NOMO-1 treated with DMSO at 0.1 percent for 48 hours (cell line): ENCODE data around the gene TKTL1.

Experiments used
- DNase-seq: peaks from one replicate; lab custom pipeline; 2025; ENCODE audit not compliant: unreplicated experiment; lab: John Stamatoyannopoulos, UW

Gene TKTL1

GRCh38 chrX:154308108-154308946, 12.7 kb downstream of the TKTL1 start:
- DNase-seq = peak; percentile 56

DNA sequence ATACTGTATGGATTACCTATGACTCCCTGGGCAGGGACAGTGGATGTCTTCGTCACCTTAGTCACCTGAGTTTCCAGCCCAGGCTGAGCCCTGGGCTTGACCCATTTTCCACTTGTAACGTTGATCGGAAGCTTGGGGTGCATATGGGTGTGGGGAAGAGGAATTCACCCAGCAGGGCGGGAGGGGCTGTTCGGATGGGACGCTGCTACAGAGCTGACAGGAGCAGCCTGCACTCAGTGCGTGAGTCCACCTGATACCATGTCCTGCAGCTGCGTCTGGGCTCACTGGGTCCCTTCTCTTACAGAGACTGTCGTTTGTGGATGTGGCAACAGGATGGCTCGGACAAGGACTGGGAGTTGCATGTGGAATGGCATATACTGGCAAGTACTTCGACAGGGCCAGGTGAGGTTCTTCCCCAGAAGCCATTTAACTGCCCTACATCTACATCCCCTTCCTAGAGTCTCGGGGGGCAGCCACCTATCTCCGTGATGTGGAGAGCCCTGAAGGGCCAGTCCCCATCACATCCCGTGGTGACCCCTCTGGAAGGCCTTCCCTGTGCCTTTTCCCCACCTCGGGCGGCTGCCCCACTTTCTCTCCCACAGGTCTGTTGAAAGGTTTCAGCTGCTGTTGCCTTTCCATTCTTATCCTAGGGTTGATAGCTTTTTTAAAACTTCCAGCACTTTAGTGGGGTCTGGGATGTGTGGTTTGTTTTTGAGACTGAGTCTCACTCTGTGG, 13.6 kb downstream of the TKTL1 start:
- DNase-seq = no peak

GRCh38 chrX:154310616-154311536, 15.3 kb downstream of the TKTL1 start:
- DNase-seq = no peak

DNA sequence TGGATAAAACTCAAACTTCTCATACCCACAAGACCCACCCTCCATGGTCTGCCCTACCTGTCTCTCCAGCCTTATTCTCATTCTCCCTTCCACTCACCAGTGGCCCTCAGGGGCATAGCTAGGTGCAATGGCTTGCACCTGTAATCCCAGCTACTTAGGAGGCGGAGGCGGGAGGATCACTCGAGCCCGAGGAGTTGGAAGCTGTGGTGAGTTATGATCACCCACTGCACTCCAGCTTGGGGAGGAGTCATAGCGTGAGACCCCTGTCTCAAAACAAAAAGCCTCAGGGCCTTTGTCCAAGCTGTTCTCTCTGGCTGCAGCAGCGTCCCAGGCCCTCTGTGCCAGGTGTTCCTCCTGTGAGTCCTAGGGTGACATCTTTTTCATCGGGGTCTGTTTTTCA, 16.5 kb downstream of the TKTL1 start:
- DNase-seq = no peak

GRCh38 chrX:154313147-154313546, 17.6 kb downstream of the TKTL1 start:
- no peak for DNase-seq

- DNase-seq = no peak
These were observed 19.8 kb downstream of the TKTL1 start for GRCh38 chrX:154315416-154315815.

DNA sequence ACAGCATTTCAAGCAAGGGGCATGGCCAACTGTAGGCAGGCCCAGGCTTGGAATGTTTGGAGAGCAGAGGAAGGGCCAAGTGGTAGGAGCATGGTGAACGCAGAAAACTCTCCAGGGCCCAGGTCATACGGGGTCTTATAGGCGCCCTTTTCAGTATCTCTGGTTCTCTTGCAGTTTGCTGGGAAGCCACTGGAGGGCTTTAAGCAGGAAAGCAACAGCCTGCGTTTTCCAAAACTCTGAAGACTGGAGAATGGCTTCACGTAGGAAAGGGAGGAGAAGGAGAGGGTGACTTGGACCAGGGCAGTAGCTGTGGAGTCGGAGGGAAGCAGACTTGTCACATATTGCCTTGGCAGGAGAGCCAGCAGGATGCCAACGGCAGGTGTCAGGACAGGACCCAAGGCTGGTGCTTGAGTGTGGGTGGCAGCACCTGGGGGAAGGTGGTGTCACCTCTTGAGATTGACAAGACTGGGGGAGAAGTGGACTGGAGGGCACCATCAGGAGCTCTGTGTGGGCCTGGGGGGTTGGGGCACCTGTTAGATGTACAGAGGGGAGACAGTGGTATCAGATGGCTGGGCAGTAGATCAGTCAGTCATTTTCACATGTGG, 21.9 kb downstream of the TKTL1 start:
- DNase-seq = no peak

DNA sequence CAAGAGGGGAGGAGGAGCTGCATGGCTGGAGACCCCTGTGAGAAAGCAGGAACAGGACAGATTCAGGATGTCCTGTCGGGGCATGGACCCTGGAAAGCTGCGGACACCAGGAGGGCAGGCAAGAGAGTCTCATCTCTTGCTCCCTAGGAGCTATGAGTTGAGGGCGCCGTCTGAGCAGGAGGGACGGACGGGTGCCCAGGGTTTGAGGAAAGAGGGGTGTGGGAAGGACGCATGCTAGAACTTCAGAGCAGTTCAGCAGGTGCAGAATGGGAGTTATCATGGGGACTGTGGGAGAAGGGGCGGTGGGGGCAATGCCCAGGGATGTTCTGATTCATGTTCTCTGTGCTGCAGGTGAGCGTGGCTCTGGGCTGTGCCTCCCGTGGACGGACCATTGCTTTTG, 24.8 kb downstream of the TKTL1 start:
- no peak for DNase-seq

DNA sequence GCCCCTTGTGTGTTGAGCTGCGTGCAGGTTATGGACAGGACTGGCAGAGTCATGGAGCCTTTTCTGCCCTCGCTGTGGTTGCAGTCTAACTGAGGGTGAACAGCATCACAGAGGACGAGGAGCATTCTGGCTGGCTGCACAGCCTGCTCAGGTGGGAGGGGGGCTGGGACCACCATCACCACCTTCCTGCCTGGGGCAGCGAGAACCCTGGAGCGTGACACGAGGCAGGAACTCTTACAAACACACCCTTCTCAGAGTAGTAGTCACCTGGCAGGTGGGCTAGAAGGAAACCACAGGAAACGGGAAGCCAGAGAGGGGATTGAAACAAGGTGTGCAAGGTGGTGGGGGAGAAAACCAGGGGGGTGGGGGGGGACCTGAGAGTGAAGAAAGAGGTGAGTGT, 25.6 kb downstream of the TKTL1 start:
- no peak for DNase-seq

DNA sequence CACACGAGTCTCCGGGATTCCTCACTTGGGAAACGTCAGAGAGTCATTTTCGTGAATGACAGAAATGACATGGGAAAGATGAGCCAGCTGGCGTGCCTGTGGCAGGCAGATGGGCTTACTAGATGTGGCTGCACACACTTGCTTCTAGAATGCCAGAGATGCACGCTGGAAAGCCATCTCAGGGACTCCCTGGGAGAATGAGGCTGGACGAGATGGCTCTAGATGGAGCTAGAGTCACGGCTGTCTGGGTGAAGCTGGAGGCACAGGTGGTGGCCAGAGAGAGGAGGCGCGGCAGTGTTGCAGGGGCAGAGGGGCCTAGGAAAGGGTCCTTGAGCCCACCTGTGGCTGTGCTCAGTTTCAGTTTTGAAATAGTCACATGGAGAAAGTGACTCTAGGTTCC, 26.0 kb downstream of the TKTL1 start:
- DNase-seq = no peak

DNA sequence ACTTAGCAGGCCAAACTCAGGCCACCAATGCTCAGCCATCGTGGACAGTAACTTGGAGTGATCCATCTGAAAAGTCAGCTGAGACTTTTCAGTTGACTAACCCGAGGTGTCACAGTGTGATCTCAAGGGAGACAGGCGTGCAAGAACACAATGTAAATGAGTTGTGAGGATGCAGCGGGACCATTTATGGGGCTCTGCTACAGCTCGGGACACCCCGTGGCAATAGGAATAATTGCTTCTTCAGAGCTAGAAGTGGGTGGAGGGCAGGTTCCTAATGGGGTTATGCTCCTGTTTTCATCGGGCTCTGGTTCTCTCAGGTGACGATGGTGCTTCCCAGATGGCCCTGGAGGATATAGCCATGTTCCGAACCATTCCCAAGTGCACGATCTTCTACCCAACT, 27.3 kb downstream of the TKTL1 start:
- no peak for DNase-seq

DNA sequence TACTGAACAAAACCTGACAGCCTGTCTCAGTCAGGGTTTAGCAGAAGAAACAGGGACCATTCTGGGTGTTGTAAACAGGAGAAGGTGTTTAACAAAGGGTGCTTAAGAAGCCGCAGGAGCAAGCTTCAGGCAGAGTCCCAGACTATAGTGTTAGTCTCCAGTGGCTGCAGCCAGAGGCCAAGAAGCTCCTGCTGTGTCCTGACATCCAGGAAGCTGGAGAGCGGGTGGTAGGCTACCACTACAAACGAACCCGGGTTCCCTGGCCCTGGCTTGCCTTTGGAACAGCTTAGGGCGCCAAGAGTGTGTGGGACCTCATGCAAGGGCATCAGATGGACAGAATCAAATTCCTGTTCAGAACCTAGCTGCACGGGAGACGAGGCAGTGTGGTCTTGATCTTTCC, 27.9 kb downstream of the TKTL1 start:
- DNase-seq = no peak

GRCh38 chrX:154325541-154325940, 29.9 kb downstream of the TKTL1 start:
- DNase-seq = no peak

DNA sequence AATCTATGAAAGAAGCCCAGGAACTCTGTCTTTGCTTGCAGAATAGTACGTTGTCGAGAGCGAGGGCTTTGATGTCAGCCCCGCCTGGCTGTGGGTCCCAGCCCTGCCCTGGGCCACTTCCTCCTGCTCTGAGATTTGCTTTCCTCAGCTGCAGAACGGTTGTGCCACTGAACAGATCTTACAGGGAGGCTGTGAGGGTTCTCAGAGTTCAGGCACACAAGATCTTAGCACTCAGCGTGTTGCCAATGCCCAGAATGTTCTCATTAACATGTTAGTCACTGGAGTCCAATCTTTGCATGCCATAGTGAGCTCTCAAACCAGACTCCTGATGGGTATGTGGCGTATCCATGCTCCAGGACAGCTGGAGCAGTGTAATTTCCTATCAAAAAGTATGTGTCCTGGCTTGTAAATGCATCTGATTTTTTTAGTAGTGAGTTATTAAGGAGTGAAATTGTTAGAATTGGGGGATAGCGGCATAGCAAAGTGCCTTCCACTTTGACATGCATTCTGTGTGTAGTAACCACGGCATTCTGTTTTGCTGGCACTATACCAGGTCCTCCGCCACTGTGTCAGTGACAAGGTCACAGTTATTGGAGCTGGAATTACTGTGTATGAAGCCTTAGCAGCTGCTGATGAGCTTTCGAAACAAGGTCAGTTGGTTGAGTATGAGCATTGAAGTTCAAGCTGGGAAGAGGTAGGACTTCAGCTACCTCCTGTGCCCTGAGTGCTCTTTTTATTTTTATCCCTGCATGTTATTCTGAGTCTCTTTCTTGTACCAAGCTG, 31.6 kb downstream of the TKTL1 start:
- DNase-seq = peak; percentile 9

DNA sequence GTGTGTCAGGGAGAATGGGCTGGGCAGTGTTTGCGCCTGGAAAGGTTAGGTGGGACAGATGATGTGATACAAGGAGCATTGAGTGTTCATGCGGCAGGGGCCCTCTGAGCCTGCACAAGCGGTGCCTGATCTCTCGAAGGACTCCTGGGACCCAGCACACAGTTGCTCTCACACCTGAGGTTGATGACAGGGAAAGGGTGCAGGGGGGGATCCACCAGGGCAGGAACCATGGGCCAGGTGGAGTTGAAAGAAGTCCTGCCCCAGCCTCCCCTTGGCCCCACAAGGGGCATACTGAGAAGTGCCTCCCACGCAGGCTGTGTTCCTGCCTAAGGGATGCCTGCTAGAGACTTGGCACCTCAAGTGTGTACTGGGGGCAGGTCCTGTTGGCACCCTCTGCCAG, 33.1 kb downstream of the TKTL1 start:
- no peak for DNase-seq

- DNase-seq = no peak
These were observed 33.7 kb downstream of the TKTL1 start for GRCh38 chrX:154329294-154329693.

GRCh38 chrX:154332561-154332960, 37.0 kb downstream of the TKTL1 start:
- no peak for DNase-seq

DNA sequence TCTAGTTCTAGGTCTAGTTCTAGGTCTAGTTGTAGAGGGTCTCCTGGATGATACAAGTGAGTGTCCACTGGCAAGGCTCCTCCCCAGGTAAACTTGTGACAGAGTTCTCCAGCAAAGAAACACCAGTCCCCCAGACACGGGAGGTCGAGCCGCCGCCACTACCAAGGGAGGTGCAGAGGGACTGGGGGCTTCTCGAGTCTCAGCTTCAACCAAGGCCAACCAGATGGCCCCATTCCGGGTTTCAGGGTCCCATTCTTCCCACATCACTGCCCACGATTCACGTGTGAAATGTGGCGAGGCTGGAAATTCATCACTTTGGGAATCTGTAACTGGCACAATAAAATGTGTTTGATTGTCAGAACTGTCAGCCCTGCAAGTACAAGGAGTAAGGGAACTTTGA, 37.5 kb downstream of the TKTL1 start:
- DNase-seq = no peak

DNA sequence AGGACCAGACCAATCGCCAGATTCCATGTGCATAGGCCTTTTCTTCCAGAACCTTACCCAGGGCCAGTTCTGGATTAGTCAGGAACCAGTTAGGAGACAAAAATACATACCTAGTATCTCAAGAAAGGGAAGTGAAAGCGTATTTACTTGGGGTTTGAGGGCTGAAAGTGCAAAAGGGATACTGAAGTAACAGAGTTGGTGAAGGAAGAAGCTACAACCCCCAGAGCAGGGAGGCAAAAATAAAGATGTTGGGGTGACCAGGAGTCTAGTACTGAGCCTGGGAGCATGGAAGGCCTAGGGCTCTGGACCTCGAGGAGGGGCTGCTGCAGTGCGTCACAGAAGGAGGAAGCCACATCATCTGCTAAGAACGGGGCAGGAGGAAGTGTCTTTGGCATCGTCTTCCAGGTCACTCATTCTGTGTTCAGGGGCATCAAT, 38.3 kb downstream of the TKTL1 start:
- DNase-seq = peak; percentile 72

DNA sequence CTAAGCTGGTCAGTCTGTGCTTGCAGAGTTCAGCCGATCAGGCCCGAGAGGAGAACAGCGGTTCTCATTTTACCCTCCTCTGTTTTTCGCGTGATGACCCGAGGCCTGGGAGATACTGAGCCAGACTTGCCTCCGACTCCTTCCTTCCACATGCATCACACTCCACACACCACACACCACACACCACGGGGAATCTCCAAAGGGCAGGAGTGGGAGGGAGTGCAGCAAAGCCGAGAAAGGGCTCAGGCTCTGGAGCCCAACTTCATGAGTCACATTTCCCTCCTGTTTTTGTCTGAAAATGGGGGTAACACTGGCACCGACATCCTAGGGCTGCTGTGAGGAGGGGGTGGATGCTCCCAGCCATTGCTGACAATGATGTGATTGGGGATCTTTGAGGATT, 38.9 kb downstream of the TKTL1 start:
- no peak for DNase-seq
